GM12878 (cell line): Measurements from ENCODE around the gene MBOAT7. TPM values are rescaled to one million over a fixed set of nuclear protein-coding genes. Genes with fewer than 3 reads are reported as not detected.

ENCODE experiments used
- ETV6 ChIP-seq, 2 experiments: fragments of 450-650 bp in 1 of 2; IDR thresholded peaks in 1 of 2; conservative IDR thresholded peaks in 1 of 2; 2 replicates each; pipeline ENCODE4 v1.6.1; 2014; ENCODE audit warnings: antibody characterized with exemption in 1 of 2, borderline replicate concordance in 1 of 2, low read depth in 1 of 2, mild to moderate bottlenecking in 1 of 2, moderate library complexity in 1 of 2
- HCFC1 ChIP-seq: fragments of 150-350 bp; IDR thresholded peaks from 2 replicates; pipeline ENCODE4 v1.6.1; 2014; ENCODE audit warnings: low read length
- HDAC2 ChIP-seq: fragments of 200-600 bp; sonication (generic); IDR thresholded peaks from 2 replicates; pipeline ENCODE4 v1.6.1; 2017
- NRF1 ChIP-seq: conservative IDR thresholded peaks from 2 replicates; pipeline ENCODE4 v1.6.1; 2011; ENCODE audit warnings: mild to moderate bottlenecking, low read depth, low read length, improper control_type of control experiment
- POLR2AphosphoS5 ChIP-seq: IDR thresholded peaks from 2 replicates; pipeline ENCODE4 v1.6.1; 2011; ENCODE audit warnings: mild to moderate bottlenecking, low read length, inconsistent platforms
- RAD21 ChIP-seq: IDR thresholded peaks from 2 replicates; pipeline ENCODE4 v1.6.1; 2011; ENCODE audit warnings: mild to moderate bottlenecking, low read depth, low read length, moderate library complexity; ENCODE audit not compliant: insufficient read depth
- RAD51 ChIP-seq: fragments of 450-650 bp; IDR thresholded peaks from 2 replicates; pipeline ENCODE4 v1.6.1; 2016; ENCODE audit warnings: moderate library complexity, mild to moderate bottlenecking, inconsistent platforms
- SMC3 ChIP-seq: IDR thresholded peaks from 2 replicates; pipeline ENCODE4 v1.6.1; 2011; ENCODE audit warnings: low read length, improper control_type of control experiment, borderline replicate concordance
- SRF ChIP-seq, 2 experiments: IDR thresholded peaks; 2 replicates each; pipeline ENCODE4 v1.6.1; 2011; ENCODE audit warnings: low read depth in 2 of 2, low read length in 2 of 2, mild to moderate bottlenecking in 1 of 2, moderate library complexity in 1 of 2
- ZBED1 ChIP-seq: IDR thresholded peaks from 2 replicates; pipeline ENCODE4 v1.6.1; 2016; ENCODE audit warnings: borderline replicate concordance
- ZNF207 ChIP-seq: fragments of 450-650 bp; IDR thresholded peaks from 2 replicates; pipeline ENCODE4 v1.6.1; 2014; ENCODE audit warnings: antibody characterized with exemption, mild to moderate bottlenecking, borderline replicate concordance
- ZNF217 ChIP-seq: fragments of 450-650 bp; IDR thresholded peaks from 2 replicates; pipeline ENCODE4 v1.6.1; 2017; ENCODE audit warnings: antibody characterized with exemption, mild to moderate bottlenecking
- polyA plus RNA-seq, 11 experiments: library from polyadenylated mRNA; depleted of rRNA in 4 of 11; unstranded in 6 of 11; stranded (reverse) in 5 of 11; fragments of >200 nt; fragmentation: Nextera tagmentation in 4 of 11; fragmentation: Illumina TruSeq in 1 of 11; extraction: Ambion mirVana in 4 of 11; extraction: Trizol in 1 of 11; gene quantifications; 1 replicate in 1 of 11; 2 replicates in 10 of 11; pipeline versions ENCODE4 v1.2.1 to v1.2.3, GENCODE V29; 2011 to 2016; ENCODE audit warnings: inconsistent platforms in 2 of 11, missing spikeins in 2 of 11, low read depth in 1 of 11
- total RNA-seq, 4 experiments: library from RNA; depleted of rRNA in 3 of 4; stranded (reverse); fragments of >200 nt in 3 of 4; fragmentation: Illumina TruSeq in 1 of 4; extraction: Trizol in 1 of 4; gene quantifications; 2 replicates each; pipeline versions ENCODE4 v1.2.1 to v1.2.3, GENCODE V29; 2013 to 2021
- TF ChIP-seq, protein P1 (sequence below): IDR thresholded peaks from 2 replicates; pipeline ENCODE4 v1.6.1; 2012; ENCODE audit warnings: mild to moderate bottlenecking, low read depth, low read length
- TF ChIP-seq, protein P2 (sequence below): IDR thresholded peaks from 2 replicates; pipeline ENCODE4 v1.6.1; 2011; ENCODE audit warnings: mild to moderate bottlenecking, low read depth, low read length, moderate library complexity; ENCODE audit not compliant: insufficient replicate concordance
- TF ChIP-seq, protein P3 (sequence below): IDR thresholded peaks from 2 replicates; pipeline ENCODE4 v1.6.1; 2011; ENCODE audit warnings: borderline replicate concordance, low read depth, mild to moderate bottlenecking, moderate library complexity, mixed read lengths, low read length; ENCODE audit not compliant: insufficient read depth; ENCODE audit errors: extremely low read length
- TF ChIP-seq, protein P4 (sequence below): fragments of 450-650 bp; conservative IDR thresholded peaks from 2 replicates; pipeline ENCODE4 v1.6.1; 2017; ENCODE audit warnings: mild to moderate bottlenecking, moderate library complexity

The MBOAT7 gene
- total and polyA plus RNA-seq, 10 of the 15 experiments (the other 5 are each of a cell fraction or from before 2014, with no cell fraction given), result 0.69 to 44.5 (median 21.7) TPM

DNA sequence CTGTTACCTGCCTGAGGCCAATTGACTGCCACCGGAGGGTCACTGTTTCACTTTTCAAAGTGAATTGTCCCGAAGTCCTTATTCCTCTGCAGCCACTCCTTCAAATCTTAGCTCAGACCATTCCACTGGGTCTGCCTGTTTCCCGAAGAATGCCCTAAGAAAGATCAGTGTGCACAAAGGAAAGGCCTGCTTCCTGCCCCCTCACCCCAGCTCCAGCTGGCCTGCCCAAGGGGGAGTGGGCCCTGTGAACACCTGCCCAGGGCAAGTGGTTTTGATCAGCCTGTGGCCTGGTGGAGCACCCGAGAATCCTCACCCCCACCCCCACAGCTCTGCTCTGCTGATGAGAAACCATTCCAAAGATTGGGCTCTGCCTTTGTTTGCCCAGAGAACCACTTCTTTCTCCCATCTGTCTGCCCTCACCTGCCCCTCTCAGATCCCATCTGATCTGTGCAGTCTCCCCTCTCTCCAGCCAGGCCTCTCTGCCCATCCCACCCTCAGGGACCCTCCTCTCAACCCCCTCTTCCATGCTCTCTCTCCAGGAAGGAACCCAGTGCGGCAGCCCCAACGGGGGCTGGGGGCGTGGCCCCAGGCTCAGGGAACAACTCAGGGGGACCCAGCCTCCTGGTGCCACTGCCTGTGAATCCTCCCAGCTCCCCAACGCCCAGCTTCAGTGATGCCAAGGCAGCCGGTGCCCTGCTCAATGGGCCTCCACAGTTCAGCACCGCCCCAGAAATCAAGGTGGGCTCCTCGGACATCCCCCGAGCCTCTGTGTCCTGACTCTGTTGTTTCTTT, 40.2 kb downstream of the MBOAT7 start (continued):
- TF ChIP-seq, protein P1, sequence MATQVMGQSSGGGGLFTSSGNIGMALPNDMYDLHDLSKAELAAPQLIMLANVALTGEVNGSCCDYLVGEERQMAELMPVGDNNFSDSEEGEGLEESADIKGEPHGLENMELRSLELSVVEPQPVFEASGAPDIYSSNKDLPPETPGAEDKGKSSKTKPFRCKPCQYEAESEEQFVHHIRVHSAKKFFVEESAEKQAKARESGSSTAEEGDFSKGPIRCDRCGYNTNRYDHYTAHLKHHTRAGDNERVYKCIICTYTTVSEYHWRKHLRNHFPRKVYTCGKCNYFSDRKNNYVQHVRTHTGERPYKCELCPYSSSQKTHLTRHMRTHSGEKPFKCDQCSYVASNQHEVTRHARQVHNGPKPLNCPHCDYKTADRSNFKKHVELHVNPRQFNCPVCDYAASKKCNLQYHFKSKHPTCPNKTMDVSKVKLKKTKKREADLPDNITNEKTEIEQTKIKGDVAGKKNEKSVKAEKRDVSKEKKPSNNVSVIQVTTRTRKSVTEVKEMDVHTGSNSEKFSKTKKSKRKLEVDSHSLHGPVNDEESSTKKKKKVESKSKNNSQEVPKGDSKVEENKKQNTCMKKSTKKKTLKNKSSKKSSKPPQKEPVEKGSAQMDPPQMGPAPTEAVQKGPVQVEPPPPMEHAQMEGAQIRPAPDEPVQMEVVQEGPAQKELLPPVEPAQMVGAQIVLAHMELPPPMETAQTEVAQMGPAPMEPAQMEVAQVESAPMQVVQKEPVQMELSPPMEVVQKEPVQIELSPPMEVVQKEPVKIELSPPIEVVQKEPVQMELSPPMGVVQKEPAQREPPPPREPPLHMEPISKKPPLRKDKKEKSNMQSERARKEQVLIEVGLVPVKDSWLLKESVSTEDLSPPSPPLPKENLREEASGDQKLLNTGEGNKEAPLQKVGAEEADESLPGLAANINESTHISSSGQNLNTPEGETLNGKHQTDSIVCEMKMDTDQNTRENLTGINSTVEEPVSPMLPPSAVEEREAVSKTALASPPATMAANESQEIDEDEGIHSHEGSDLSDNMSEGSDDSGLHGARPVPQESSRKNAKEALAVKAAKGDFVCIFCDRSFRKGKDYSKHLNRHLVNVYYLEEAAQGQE, result no peak
- TF ChIP-seq ZBED1 (no peak), ETV6 (conservative IDR thresholded peaks at IDR 0.05 in 1 of 2, IDR thresholded peaks at IDR 0.05 in 1 of 2; ENCODE audit: borderline replicate concordance in 1 of 2, low read depth in 1 of 2) (no peak), POLR2AphosphoS5 (no peak), SMC3 (no peak), ZNF217 (no peak), NRF1 (no peak), RAD21 (no peak), RAD51 (no peak), HDAC2 (no peak), SRF (IDR thresholded peaks at IDR 0.05; ENCODE audit: low read depth in 2 of 2, low read length in 2 of 2) (no peak), ZNF207 (no peak), HCFC1 (no peak)
- TF ChIP-seq, protein P2, sequence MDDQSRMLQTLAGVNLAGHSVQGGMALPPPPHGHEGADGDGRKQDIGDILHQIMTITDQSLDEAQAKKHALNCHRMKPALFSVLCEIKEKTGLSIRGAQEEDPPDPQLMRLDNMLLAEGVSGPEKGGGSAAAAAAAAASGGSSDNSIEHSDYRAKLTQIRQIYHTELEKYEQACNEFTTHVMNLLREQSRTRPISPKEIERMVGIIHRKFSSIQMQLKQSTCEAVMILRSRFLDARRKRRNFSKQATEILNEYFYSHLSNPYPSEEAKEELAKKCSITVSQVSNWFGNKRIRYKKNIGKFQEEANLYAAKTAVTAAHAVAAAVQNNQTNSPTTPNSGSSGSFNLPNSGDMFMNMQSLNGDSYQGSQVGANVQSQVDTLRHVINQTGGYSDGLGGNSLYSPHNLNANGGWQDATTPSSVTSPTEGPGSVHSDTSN, result no peak
- TF ChIP-seq, protein P3, sequence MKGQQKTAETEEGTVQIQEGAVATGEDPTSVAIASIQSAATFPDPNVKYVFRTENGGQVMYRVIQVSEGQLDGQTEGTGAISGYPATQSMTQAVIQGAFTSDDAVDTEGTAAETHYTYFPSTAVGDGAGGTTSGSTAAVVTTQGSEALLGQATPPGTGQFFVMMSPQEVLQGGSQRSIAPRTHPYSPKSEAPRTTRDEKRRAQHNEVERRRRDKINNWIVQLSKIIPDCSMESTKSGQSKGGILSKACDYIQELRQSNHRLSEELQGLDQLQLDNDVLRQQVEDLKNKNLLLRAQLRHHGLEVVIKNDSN, result no peak
- TF ChIP-seq, protein P4, sequence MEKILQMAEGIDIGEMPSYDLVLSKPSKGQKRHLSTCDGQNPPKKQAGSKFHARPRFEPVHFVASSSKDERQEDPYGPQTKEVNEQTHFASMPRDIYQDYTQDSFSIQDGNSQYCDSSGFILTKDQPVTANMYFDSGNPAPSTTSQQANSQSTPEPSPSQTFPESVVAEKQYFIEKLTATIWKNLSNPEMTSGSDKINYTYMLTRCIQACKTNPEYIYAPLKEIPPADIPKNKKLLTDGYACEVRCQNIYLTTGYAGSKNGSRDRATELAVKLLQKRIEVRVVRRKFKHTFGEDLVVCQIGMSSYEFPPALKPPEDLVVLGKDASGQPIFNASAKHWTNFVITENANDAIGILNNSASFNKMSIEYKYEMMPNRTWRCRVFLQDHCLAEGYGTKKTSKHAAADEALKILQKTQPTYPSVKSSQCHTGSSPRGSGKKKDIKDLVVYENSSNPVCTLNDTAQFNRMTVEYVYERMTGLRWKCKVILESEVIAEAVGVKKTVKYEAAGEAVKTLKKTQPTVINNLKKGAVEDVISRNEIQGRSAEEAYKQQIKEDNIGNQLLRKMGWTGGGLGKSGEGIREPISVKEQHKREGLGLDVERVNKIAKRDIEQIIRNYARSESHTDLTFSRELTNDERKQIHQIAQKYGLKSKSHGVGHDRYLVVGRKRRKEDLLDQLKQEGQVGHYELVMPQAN, result no peak
